Nephron (organoid): ENCODE results near the gene FMC1.

Experiments
- H3K27ac Mint-ChIP-seq, 3 experiments: 2 replicates each; pipeline ENCODE4 v1.8.0; 2020; ENCODE audit warnings: mixed read lengths in 3 of 3, mild to moderate bottlenecking in 2 of 3, moderate library complexity in 1 of 3
- H3K27me3 Mint-ChIP-seq: 2 replicates; pipeline ENCODE4 v1.8.0; 2021; ENCODE audit warnings: low read depth, mild to moderate bottlenecking, moderate library complexity, mixed read lengths
- H3K36me3 Mint-ChIP-seq: 2 replicates; pipeline ENCODE4 v1.8.0; 2020; ENCODE audit warnings: low read depth, mixed read lengths
- H3K4me1 Mint-ChIP-seq: 2 replicates; pipeline ENCODE4 v1.8.0; 2020; ENCODE audit warnings: mixed read lengths
- H3K4me3 Mint-ChIP-seq, 3 experiments: 2 replicates each; pipeline ENCODE4 v1.8.0; 2020; ENCODE audit warnings: mild to moderate bottlenecking in 3 of 3, mixed read lengths in 3 of 3, moderate library complexity in 2 of 3
- H3K9me3 Mint-ChIP-seq: 2 replicates; pipeline ENCODE4 v1.8.0; 2020; ENCODE audit warnings: mixed read lengths
- CTCF ChIP-seq, 3 experiments: fragments of 200-600 bp; sonication (generic); IDR thresholded peaks; one replicate each; pipeline ENCODE4 v1.5.0; 2021; ENCODE audit warnings: antibody characterized with exemption in 3 of 3; ENCODE audit not compliant: unreplicated experiment in 3 of 3

The FMC1 gene

GRCh38 chr7:139334399-139335150, 6.6 kb upstream of the FMC1 start:
- H3K9me3 Mint-ChIP-seq = peaks cover 5% of the 10 kb centered on the region

DNA sequence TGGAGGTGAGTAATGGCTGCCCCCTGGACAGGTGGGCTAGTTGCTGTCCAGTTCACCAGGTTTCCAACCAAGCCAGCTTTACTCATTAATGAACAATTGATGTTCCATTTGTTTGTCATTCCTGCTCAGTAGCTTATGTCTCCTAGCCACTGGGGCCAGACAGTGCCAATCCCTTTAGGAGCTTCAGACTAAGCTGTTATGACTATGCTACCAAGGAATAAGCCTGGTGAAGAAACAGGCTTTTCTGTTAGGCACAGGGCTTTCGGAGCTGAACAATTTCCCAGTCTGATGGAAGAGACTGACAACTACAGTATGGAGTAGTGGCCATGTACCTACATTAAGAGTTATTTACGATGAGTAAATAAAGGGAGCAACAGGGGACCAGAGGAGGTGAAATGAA, 2.1 kb upstream of the FMC1 start:
- Mint-ChIP-seq H3K4me3 (peak overlapping the region; percentile 91 to 93 (median 91)), H3K9me3 (peaks cover 11% of the 10 kb centered on the region), H3K36me3 (peaks cover 8% of the 10 kb centered on the region), H3K27me3 (peaks cover 6% of the 10 kb centered on the region), H3K27ac (peak overlapping the region; percentile 89 to 100 (median 100)), H3K4me1 (peaks cover 8% of the 10 kb centered on the region)
- no peak for TF ChIP-seq CTCF (IDR thresholded peaks at IDR 0.05; ENCODE audit: unreplicated experiment in 3 of 3)

More at GRCh38 chr7:139334399-139335150, 6.6 kb upstream of the FMC1 start:
- Mint-ChIP-seq H3K27me3 (peaks cover 4% of the 10 kb centered on the region), H3K4me3 (no peak overlapping the region), H3K4me1 (peaks cover 4% of the 10 kb centered on the region), H3K27ac (no peak overlapping the region), H3K36me3 (no peaks in the 10 kb centered on the region)
- TF ChIP-seq CTCF (IDR thresholded peaks at IDR 0.05; ENCODE audit: unreplicated experiment in 3 of 3) = no peak

- TF ChIP-seq CTCF (IDR thresholded peaks at IDR 0.05; ENCODE audit: unreplicated experiment in 3 of 3) = no peak
- Mint-ChIP-seq H3K4me1 (peaks cover 8% of the 10 kb centered on the region), H3K9me3 (peaks cover 11% of the 10 kb centered on the region), H3K4me3 (peak overlapping the region; percentile 91 to 93 (median 91)), H3K27me3 (peaks cover 6% of the 10 kb centered on the region), H3K27ac (peak overlapping the region; percentile 100), H3K36me3 (peaks cover 12% of the 10 kb centered on the region)
Measured at GRCh38 chr7:139339698-139340036, 1.5 kb upstream of the FMC1 start.

DNA sequence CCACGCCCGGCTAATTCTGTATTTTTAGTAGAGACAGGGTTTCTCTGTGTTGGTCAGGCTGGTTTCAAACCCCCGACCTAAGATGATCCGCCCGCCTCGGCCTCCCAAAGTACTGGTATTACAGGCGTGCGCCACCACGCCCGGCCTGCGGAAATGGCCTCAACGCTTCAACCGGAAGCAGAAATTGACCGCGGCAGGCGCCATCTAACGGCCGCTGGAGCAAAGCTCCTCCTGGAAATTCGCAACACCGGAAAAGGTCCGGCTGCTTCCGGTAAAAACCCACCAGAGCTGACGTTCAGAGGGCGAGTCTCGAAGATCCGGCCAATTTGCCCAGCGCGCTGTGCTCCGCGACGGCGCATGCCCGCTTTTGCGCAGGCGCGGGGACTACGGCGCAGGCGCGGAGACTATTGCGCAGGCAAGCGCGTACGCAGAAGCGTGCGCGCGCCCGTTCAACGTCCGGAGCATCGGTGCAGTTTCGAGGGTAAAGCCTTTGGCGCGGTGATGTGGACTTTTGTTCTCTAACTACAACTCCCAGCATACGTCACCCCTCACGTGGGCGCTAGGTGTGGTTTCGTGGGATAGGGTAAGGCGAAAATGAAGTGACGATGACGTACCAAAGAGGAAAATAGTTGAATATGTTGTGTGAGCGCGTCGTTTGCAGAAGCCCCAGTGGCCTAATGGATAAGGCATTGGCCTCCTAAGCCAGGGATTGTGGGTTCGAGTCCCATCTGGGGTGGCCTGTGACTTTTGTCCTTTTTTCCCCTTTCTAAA, 915 bp upstream of the FMC1 start:
- TF ChIP-seq CTCF (IDR thresholded peaks at IDR 0.05; ENCODE audit: unreplicated experiment in 3 of 3) = peak; percentile 76 to 85 (median 82)
- peak overlapping the region; percentile 91 to 93 (median 91) for H3K4me3 Mint-ChIP-seq
- peaks cover 8% of the 10 kb centered on the region for H3K4me1 Mint-ChIP-seq
- H3K9me3 Mint-ChIP-seq = peaks cover 11% of the 10 kb centered on the region
- peaks cover 6% of the 10 kb centered on the region for H3K27me3 Mint-ChIP-seq
- peak overlapping the region; percentile 100 for H3K27ac Mint-ChIP-seq
- H3K36me3 Mint-ChIP-seq = peaks cover 16% of the 10 kb centered on the region

GRCh38 chr7:139340808-139341057, 404 bp upstream of the FMC1 start:
- Mint-ChIP-seq H3K36me3 (peaks cover 19% of the 10 kb centered on the region), H3K27ac (peak overlapping the region; percentile 100), H3K9me3 (peaks cover 11% of the 10 kb centered on the region), H3K4me1 (peaks cover 8% of the 10 kb centered on the region), H3K27me3 (peaks cover 6% of the 10 kb centered on the region), H3K4me3 (peak overlapping the region; percentile 91 to 93 (median 91))
- TF ChIP-seq CTCF (IDR thresholded peaks at IDR 0.05; ENCODE audit: unreplicated experiment in 3 of 3) = no peak
